AG04450 (cell line): ENCODE data around the gene TECTA. TPM values are rescaled to one million over a fixed set of nuclear protein-coding genes. Genes with fewer than 3 reads are reported as not detected.

Source experiments
- CTCF ChIA-PET: fragments of 300-600, 350-600 bp; formaldehyde crosslinking; extraction: SDS; loops from one replicate; lab custom pipeline; 2022; ENCODE audit warnings: antibody characterized with exemption, inconsistent platforms; lab: Charles Lee
- POLR2A ChIA-PET: fragments of 350-600 bp; formaldehyde crosslinking; extraction: SDS; loops from one replicate; lab custom pipeline; 2021; ENCODE audit warnings: antibody characterized with exemption, inconsistent platforms; lab: Yijun Ruan, JAX
- DNase-seq: peaks from one replicate; pipeline ENCODE4 v3.0.0-alpha.2; 2011; ENCODE audit warnings: low read depth, low spot score
- H3K27ac ChIP-seq: one replicate; pipeline ENCODE4 v1.5.1; 2012; ENCODE audit warnings: low read depth, low read length, control low read depth
- H3K27me3 ChIP-seq: one replicate; pipeline ENCODE4 v1.6.0; 2012; ENCODE audit warnings: low read length; ENCODE audit not compliant: control insufficient read depth, insufficient read depth
- H3K4me3 ChIP-seq: 2 replicates; pipeline ENCODE4 v1.5.1; 2011; ENCODE audit warnings: mild to moderate bottlenecking, low read depth, low read length, control low read depth
- H3K9me3 ChIP-seq: 2 replicates; pipeline ENCODE4 v1.5.1; 2012; ENCODE audit warnings: low read length; ENCODE audit not compliant: control insufficient read depth, insufficient read depth
- polyA plus RNA-seq: library from polyadenylated mRNA; depleted of rRNA; stranded (reverse); fragments of >200 nt; gene quantifications from 2 replicates; pipeline ENCODE4 v1.2.3, GENCODE V29; 2011
- TF ChIP-seq, protein P1 (sequence below): IDR thresholded peaks from 2 replicates; pipeline ENCODE4 v1.5.1; 2011; ENCODE audit warnings: low read depth, low read length, control low read depth, inconsistent platforms

TECTA gene
- polyA plus RNA-seq, 1 experiment, result 0.37 TPM

- TF ChIP-seq, protein P1, sequence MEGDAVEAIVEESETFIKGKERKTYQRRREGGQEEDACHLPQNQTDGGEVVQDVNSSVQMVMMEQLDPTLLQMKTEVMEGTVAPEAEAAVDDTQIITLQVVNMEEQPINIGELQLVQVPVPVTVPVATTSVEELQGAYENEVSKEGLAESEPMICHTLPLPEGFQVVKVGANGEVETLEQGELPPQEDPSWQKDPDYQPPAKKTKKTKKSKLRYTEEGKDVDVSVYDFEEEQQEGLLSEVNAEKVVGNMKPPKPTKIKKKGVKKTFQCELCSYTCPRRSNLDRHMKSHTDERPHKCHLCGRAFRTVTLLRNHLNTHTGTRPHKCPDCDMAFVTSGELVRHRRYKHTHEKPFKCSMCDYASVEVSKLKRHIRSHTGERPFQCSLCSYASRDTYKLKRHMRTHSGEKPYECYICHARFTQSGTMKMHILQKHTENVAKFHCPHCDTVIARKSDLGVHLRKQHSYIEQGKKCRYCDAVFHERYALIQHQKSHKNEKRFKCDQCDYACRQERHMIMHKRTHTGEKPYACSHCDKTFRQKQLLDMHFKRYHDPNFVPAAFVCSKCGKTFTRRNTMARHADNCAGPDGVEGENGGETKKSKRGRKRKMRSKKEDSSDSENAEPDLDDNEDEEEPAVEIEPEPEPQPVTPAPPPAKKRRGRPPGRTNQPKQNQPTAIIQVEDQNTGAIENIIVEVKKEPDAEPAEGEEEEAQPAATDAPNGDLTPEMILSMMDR, result no peak
- Histone ChIP-seq H3K27ac (no peak overlapping the region), H3K27me3 (peaks cover 11% of the 10 kb centered on the region), H3K4me3 (no peak overlapping the region), H3K9me3 (no peaks in the 10 kb centered on the region)
- ChIA-PET CTCF (interaction anchor here (0.9 kb wide), 1 partner anchor 12 kb away, joined by 5 read pairs; no protein-coding TSS in a partner anchor), POLR2A (no interaction called here)
- DNase-seq, result no peak
Measured at GRCh38 chr11:121099364-121099763, 1.7 kb upstream of the TECTA start.

GRCh38 chr11:121099885-121100284 lies 1.2 kb upstream of the TECTA start:
- ChIA-PET POLR2A (no interaction called here), CTCF (interaction anchor here (0.7 to 0.9 kb wide), 2 partner anchors 36 to 95 kb away, joined by 4 to 5 read pairs; no protein-coding TSS in a partner anchor)
- H3K27me3 ChIP-seq, result peaks cover 11% of the 10 kb centered on the region
- TF ChIP-seq, protein P1, result no peak
- H3K9me3 ChIP-seq, result no peaks in the 10 kb centered on the region
- no peak overlapping the region for H3K4me3 ChIP-seq
- DNase-seq, result peak; percentile 10
- no peak overlapping the region for H3K27ac ChIP-seq

DNA sequence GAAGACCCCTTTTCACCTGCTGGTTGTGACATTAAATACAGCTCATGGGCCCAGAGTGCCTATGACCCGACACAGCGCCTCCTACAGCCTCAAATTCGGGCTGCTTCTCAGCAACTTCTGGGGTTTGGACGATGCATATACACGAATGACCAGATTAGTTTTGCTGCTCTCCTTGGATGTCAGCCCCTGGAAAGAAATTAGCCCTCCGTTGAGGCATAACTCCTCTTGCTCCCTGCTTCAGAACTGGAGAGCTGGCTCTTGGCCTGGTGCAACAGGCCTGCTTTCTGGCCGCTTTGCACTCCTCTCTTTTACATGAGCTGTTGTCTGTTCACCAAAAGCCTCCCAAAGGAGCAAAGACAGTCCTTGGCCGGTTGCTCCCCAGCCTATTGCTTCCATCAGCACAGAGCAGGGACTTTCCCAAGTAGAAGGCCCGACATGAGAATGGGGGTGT lies 3.3 kb downstream of the TECTA start:
- no peak overlapping the region for H3K4me3 ChIP-seq
- peaks cover 31% of the 10 kb centered on the region for H3K27me3 ChIP-seq
- CTCF ChIA-PET, result no interaction called here
- DNase-seq, result no peak
- H3K27ac ChIP-seq, result no peak overlapping the region
- TF ChIP-seq, protein P1, result no peak
- POLR2A ChIA-PET, result no interaction called here
- no peaks in the 10 kb centered on the region for H3K9me3 ChIP-seq

- Histone ChIP-seq H3K9me3 (no peaks in the 10 kb centered on the region), H3K4me3 (no peak overlapping the region), H3K27ac (no peak overlapping the region), H3K27me3 (peaks cover 32% of the 10 kb centered on the region)
- no peak for DNase-seq
- TF ChIP-seq, protein P1, result no peak
- POLR2A ChIA-PET, result interaction anchor here (0.7 kb wide), 1 partner anchor 383 kb away, joined by 3 read pairs; no protein-coding TSS in a partner anchor
- CTCF ChIA-PET, result interaction anchor here (1.3 kb wide), 1 partner anchor 89 kb away, joined by 5 read pairs; no protein-coding TSS in a partner anchor
Measured at GRCh38 chr11:121105063-121105480, 4.0 kb downstream of the TECTA start.

GRCh38 chr11:121105481-121106195 lies 4.6 kb downstream of the TECTA start:
- Histone ChIP-seq H3K27ac (no peak overlapping the region), H3K4me3 (no peak overlapping the region), H3K27me3 (peaks cover 32% of the 10 kb centered on the region), H3K9me3 (no peaks in the 10 kb centered on the region)
- TF ChIP-seq, protein P1, result no peak
- ChIA-PET CTCF (interaction anchor here (0.9 to 1.3 kb wide), 2 partner anchors 49 to 89 kb away, joined by 3 to 5 read pairs; no protein-coding TSS in a partner anchor), POLR2A (interaction anchor here (0.7 kb wide), 1 partner anchor 383 kb away, joined by 3 read pairs; no protein-coding TSS in a partner anchor)
- no peak for DNase-seq
